HL-60 (cell line): ENCODE data around the gene EMC9.

Experiments
- DNase-seq, 2 experiments: peaks; one replicate each; pipeline ENCODE4 v3.0.0-alpha.2; 2010 to 2020; ENCODE audit warnings: low read depth in 1 of 2, low spot score in 1 of 2
- H3K27ac ChIP-seq: fragments of 250-450 bp; sonication (Bioruptor Pico); replicated peaks from 2 replicates; pipeline ENCODE4 v1.5.1; 2020; ENCODE audit warnings: mild to moderate bottlenecking, moderate library complexity
- H3K27me3 ChIP-seq: fragments of 250-450 bp; sonication (Bioruptor Pico); 2 replicates; pipeline ENCODE4 v1.5.1; 2021; ENCODE audit warnings: mild to moderate bottlenecking, moderate library complexity; ENCODE audit not compliant: insufficient read depth, poor library complexity, severe bottlenecking
- H3K4me3 ChIP-seq: replicated peaks from 2 replicates; pipeline ENCODE4 v1.5.1; 2011; ENCODE audit warnings: mild to moderate bottlenecking, control low read depth, low read length; ENCODE audit not compliant: insufficient read depth
- CTCF ChIP-seq: IDR thresholded peaks from one replicate; pipeline ENCODE4 v1.5.1; 2011; ENCODE audit warnings: low read length, control low read depth, inconsistent platforms; ENCODE audit not compliant: insufficient read depth
- GABPA ChIP-seq: IDR thresholded peaks from 2 replicates; pipeline ENCODE4 v1.6.1; 2012; ENCODE audit warnings: low read depth
- POLR2AphosphoS5 ChIP-seq: IDR thresholded peaks from 2 replicates; pipeline ENCODE4 v1.6.1; 2012; ENCODE audit warnings: low read depth
- REST ChIP-seq: IDR thresholded peaks from 2 replicates; pipeline ENCODE4 v1.6.1; 2012; ENCODE audit warnings: low read depth; ENCODE audit not compliant: insufficient replicate concordance
- SPI1 ChIP-seq: IDR thresholded peaks from 2 replicates; pipeline ENCODE4 v1.6.1; 2012; ENCODE audit warnings: low read depth, mild to moderate bottlenecking, borderline replicate concordance

EMC9 gene

GRCh38 chr14:24130717-24131548 lies 10.5 kb downstream of the EMC9 start:
- Histone ChIP-seq H3K27me3 (no peaks in the 10 kb centered on the region), H3K4me3 (no peak overlapping the region)
- TF ChIP-seq SPI1 (no peak), POLR2AphosphoS5 (no peak), GABPA (no peak), CTCF (no peak), REST (no peak)

GRCh38 chr14:24130380-24130716 lies 11.0 kb downstream of the EMC9 start, which contains the start of gene FITM1:
TSS of gene FITM1 (plus strand) at chr14:24130659. CDS start at chr14:24131564, 905 bp downstream.
- no peak for TF ChIP-seq POLR2AphosphoS5
- no peak for TF ChIP-seq CTCF
- TF ChIP-seq REST, result no peak
- no peak for TF ChIP-seq GABPA
- TF ChIP-seq SPI1, result no peak
- H3K4me3 ChIP-seq, result no peak within 1 kb of the TSS
- no peaks in the 10 kb centered on the region for H3K27me3 ChIP-seq
- DNase-seq, result no peak
- no peak within 1 kb of the TSS for H3K27ac ChIP-seq

More at GRCh38 chr14:24130717-24131548, 10.5 kb downstream of the EMC9 start:
- H3K27ac ChIP-seq, result no peak overlapping the region
- DNase-seq, result no peak

- H3K4me3 ChIP-seq, result no peak overlapping the region
- no peak overlapping the region for H3K27ac ChIP-seq
- no peak for TF ChIP-seq GABPA
- no peak for TF ChIP-seq POLR2AphosphoS5
- no peak for TF ChIP-seq SPI1
- DNase-seq, result no peak
- H3K27me3 ChIP-seq, result no peaks in the 10 kb centered on the region
Measured at GRCh38 chr14:24129410-24129998, 11.9 kb downstream of the EMC9 start.

GRCh38 chr14:24127673-24128072 lies 13.7 kb downstream of the EMC9 start:
- H3K27me3 ChIP-seq, result no peaks in the 10 kb centered on the region
- DNase-seq, result no peak
- TF ChIP-seq SPI1, result no peak
- no peak for TF ChIP-seq GABPA
- TF ChIP-seq POLR2AphosphoS5, result no peak
- no peak for TF ChIP-seq CTCF
- TF ChIP-seq REST, result no peak
- no peak overlapping the region for H3K4me3 ChIP-seq
- no peak overlapping the region for H3K27ac ChIP-seq
